PC-9 (cell line): Measurements from ENCODE around the gene KIF14. TPM values are rescaled to one million over a fixed set of nuclear protein-coding genes. Genes with fewer than 3 reads are reported as not detected.

Experiments
- BruUV-seq: library from RNA; stranded (reverse); fragments of 400-500 nt; replicated peaks from 2 replicates; lab custom pipeline; 2021; lab: Mats Ljungman, UMichigan
- CTCF ChIA-PET: fragments of 300-600 bp; sonication (Branson Sonifier 250); formaldehyde crosslinking; loops from one replicate; lab custom pipeline; 2022; ENCODE audit warnings: antibody characterized with exemption; lab: Charles Lee
- POLR2A ChIA-PET: fragments of 300-600 bp; sonication (Branson Sonifier 250); formaldehyde crosslinking; loops from one replicate; lab custom pipeline; 2022; ENCODE audit warnings: antibody characterized with exemption; ENCODE audit not compliant: unreplicated experiment; lab: Charles Lee
- DNase-seq, 2 experiments: peaks; one replicate each; pipeline versions ENCODE4 v3.0.0 to v3.0.0-alpha.2; 2015 to 2022; ENCODE audit warnings: mixed read lengths in 1 of 2
- H2AFZ ChIP-seq: fragments of 200-600 bp; sonication (generic); 2 replicates; pipeline ENCODE4 v1.8.1; 2017; ENCODE audit warnings: antibody characterized with exemption
- H3F3A ChIP-seq: fragments of 200-600 bp; sonication (generic); 2 replicates; pipeline ENCODE4 v1.8.1; 2017; ENCODE audit warnings: antibody characterized with exemption, mild to moderate bottlenecking, low read depth; ENCODE audit not compliant: insufficient read depth
- H3K27ac ChIP-seq: fragments of 200-600 bp; sonication (generic); 2 replicates; pipeline ENCODE4 v1.6.1; 2016; ENCODE audit warnings: mixed run types
- H3K27me3 ChIP-seq: fragments of 200-600 bp; sonication (generic); 2 replicates; pipeline ENCODE4 v1.6.1; 2016; ENCODE audit warnings: low read depth, mixed run types; ENCODE audit not compliant: insufficient read depth
- H3K36me3 ChIP-seq: fragments of 200-600 bp; sonication (generic); 2 replicates; pipeline ENCODE4 v1.6.1; 2016; ENCODE audit warnings: low read depth, mixed run types
- H3K4me1 ChIP-seq: fragments of 200-600 bp; sonication (generic); replicated peaks from 2 replicates; pipeline ENCODE4 v1.6.1; 2016; ENCODE audit warnings: mixed run types; ENCODE audit not compliant: insufficient read depth
- H3K4me2 ChIP-seq: fragments of 200-600 bp; sonication (generic); 2 replicates; pipeline ENCODE4 v1.6.1; 2017; ENCODE audit warnings: mixed run types
- H3K4me3 ChIP-seq: fragments of 200-600 bp; sonication (generic); 2 replicates; pipeline ENCODE4 v1.6.1; 2016; ENCODE audit warnings: mixed run types
- H3K79me2 ChIP-seq: fragments of 200-600 bp; sonication (generic); 2 replicates; pipeline ENCODE4 v1.6.1; 2017; ENCODE audit warnings: low read depth, mixed run types
- H3K9me2 ChIP-seq: fragments of 200-600 bp; sonication (generic); 2 replicates; pipeline ENCODE4 v1.8.1; 2017; ENCODE audit warnings: mild to moderate bottlenecking; ENCODE audit not compliant: insufficient read depth
- H3K9me3 ChIP-seq: fragments of 200-600 bp; sonication (generic); 2 replicates; pipeline ENCODE4 v1.8.1; 2016; ENCODE audit warnings: low read depth; ENCODE audit not compliant: insufficient read depth
- H4K20me1 ChIP-seq: fragments of 200-600 bp; sonication (generic); 2 replicates; pipeline ENCODE4 v1.8.1; 2017; ENCODE audit not compliant: insufficient read depth
- EZH2 ChIP-seq: fragments of 200-600 bp; sonication (generic); IDR thresholded peaks from 2 replicates; pipeline ENCODE4 v1.8.0; 2017; ENCODE audit warnings: antibody characterized with exemption, low read depth
- intact Hi-C: fragments of 100-400 bp; cut with micrococcal nuclease; formaldehyde crosslinking; loops from one replicate; pipeline ENCODE4 v1.10.0; 2022; ENCODE audit not compliant: unreplicated experiment
- total RNA-seq: library from RNA; stranded (reverse); gene quantifications from 2 replicates; pipeline ENCODE4 v1.2.3, GENCODE V29; 2021
- TF ChIP-seq, protein P1 (sequence below): fragments of 200-600 bp; sonication (generic); conservative IDR thresholded peaks from 2 replicates; pipeline ENCODE4 v1.6.1; 2017; ENCODE audit warnings: mixed run types, antibody characterized with exemption, mild to moderate bottlenecking, moderate library complexity

Gene KIF14
- total RNA-seq, 1 experiment from 2014 or later: 30.0 TPM

DNA sequence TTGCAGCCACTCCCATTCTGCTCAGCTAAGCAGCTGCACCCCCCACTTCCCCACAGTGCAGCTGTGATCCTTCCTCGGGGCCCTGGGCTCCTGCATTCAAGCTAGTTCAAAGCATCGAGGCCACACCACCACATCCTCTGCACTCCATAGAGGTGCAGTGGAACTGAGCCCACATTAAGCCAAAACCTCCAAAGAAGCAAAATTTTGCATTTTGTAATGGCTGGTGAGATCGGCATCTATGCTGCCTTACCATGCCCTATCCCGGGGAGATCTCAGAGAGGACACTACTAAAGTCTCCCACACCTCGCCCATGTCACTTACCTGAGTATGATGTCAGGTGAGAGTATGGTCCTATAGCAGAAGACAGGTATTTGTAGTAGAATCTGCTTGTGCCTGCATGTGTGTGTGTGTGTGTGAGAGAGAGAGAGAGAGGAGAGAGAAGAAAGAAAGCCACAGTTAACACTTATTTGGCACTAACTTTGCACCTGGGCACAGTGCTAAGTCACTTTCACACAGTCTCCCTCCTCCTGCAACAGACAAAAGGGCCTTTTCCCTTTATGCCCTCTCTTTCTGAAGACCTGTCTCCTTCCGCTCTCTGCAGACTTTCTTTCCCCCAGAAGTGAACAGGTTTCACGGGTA is 89.8 kb downstream of the KIF14 start:
- BruUV-seq: no TSS peak
- ChIA-PET POLR2A (no interaction called here), CTCF (no interaction called here)
- Histone ChIP-seq H3K36me3 (no peaks in the 10 kb centered on the region), H2AFZ (no peak overlapping the region), H3K27me3 (no peaks in the 10 kb centered on the region), H3K4me3 (no peak overlapping the region), H3K79me2 (no peaks in the 10 kb centered on the region), H3K9me2 (no peaks in the 10 kb centered on the region), H3F3A (no peaks in the 10 kb centered on the region), H3K4me2 (no peak overlapping the region), H3K4me1 (peaks cover 7% of the 10 kb centered on the region; the same call in 1 of the 2 replicates), H3K9me3 (no peaks in the 10 kb centered on the region), H4K20me1 (no peaks in the 10 kb centered on the region), H3K27ac (no peak overlapping the region)
- TF ChIP-seq EZH2: no peak
- TF ChIP-seq, protein P1, sequence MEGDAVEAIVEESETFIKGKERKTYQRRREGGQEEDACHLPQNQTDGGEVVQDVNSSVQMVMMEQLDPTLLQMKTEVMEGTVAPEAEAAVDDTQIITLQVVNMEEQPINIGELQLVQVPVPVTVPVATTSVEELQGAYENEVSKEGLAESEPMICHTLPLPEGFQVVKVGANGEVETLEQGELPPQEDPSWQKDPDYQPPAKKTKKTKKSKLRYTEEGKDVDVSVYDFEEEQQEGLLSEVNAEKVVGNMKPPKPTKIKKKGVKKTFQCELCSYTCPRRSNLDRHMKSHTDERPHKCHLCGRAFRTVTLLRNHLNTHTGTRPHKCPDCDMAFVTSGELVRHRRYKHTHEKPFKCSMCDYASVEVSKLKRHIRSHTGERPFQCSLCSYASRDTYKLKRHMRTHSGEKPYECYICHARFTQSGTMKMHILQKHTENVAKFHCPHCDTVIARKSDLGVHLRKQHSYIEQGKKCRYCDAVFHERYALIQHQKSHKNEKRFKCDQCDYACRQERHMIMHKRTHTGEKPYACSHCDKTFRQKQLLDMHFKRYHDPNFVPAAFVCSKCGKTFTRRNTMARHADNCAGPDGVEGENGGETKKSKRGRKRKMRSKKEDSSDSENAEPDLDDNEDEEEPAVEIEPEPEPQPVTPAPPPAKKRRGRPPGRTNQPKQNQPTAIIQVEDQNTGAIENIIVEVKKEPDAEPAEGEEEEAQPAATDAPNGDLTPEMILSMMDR: no peak
- DNase-seq: no peak
- intact Hi-C loops: no loop called here

- no peaks in the 10 kb centered on the region for H3K79me2 ChIP-seq
- no peaks in the 10 kb centered on the region for H3K9me2 ChIP-seq
- H3K27me3 ChIP-seq: no peaks in the 10 kb centered on the region
- H2AFZ ChIP-seq: no peak overlapping the region
- H3K36me3 ChIP-seq: no peaks in the 10 kb centered on the region
- no peaks in the 10 kb centered on the region for H4K20me1 ChIP-seq
- peaks cover 7% of the 10 kb centered on the region; the same call in 1 of the 2 replicates for H3K4me1 ChIP-seq
- H3K27ac ChIP-seq: no peak overlapping the region
- no peak for DNase-seq
- H3K4me2 ChIP-seq: no peak overlapping the region
- intact Hi-C loops: no loop called here
- BruUV-seq: no TSS peak
- ChIA-PET POLR2A (no interaction called here), CTCF (no interaction called here)
- no peaks in the 10 kb centered on the region for H3K9me3 ChIP-seq
- H3K4me3 ChIP-seq: no peak overlapping the region
- no peak for TF ChIP-seq EZH2
- TF ChIP-seq, protein P1: no peak
- H3F3A ChIP-seq: no peaks in the 10 kb centered on the region
Measured at GRCh38 chr1:200528858-200529606, 91.5 kb downstream of the KIF14 start.

DNA sequence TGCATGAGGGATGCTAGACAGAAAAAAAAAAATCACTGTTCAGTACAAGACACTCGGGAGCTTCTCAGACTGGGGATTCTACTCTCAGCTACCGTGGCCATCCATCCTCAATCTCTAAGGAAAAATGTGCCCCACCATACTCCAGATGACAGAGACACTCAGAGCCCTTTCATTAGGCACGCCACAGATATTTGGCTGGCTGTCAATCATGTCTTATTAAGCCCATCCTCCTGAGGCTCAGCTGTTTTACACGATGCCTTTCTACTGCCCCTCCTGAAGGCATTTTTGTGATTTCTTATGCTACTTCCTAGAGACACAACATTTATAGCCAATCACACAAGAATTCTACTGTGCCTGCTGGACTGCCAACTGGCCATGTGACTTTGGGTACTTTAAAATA is 92.9 kb downstream of the KIF14 start:
- Histone ChIP-seq H3F3A (no peaks in the 10 kb centered on the region), H3K36me3 (no peaks in the 10 kb centered on the region), H2AFZ (no peak overlapping the region), H3K4me3 (no peak overlapping the region), H4K20me1 (no peaks in the 10 kb centered on the region), H3K4me2 (no peak overlapping the region), H3K9me2 (no peaks in the 10 kb centered on the region), H3K79me2 (no peaks in the 10 kb centered on the region), H3K27ac (no peak overlapping the region), H3K9me3 (no peaks in the 10 kb centered on the region), H3K27me3 (no peaks in the 10 kb centered on the region), H3K4me1 (peaks cover 7% of the 10 kb centered on the region; the same call in 1 of the 2 replicates)
- POLR2A ChIA-PET: no interaction called here
- no TSS peak for BruUV-seq
- intact Hi-C loops: no loop called here
- no peak for DNase-seq
- CTCF ChIA-PET: no interaction called here
- TF ChIP-seq EZH2: no peak
